ENCODE measurements around the gene UNKL.

Gene UNKL

DNA sequence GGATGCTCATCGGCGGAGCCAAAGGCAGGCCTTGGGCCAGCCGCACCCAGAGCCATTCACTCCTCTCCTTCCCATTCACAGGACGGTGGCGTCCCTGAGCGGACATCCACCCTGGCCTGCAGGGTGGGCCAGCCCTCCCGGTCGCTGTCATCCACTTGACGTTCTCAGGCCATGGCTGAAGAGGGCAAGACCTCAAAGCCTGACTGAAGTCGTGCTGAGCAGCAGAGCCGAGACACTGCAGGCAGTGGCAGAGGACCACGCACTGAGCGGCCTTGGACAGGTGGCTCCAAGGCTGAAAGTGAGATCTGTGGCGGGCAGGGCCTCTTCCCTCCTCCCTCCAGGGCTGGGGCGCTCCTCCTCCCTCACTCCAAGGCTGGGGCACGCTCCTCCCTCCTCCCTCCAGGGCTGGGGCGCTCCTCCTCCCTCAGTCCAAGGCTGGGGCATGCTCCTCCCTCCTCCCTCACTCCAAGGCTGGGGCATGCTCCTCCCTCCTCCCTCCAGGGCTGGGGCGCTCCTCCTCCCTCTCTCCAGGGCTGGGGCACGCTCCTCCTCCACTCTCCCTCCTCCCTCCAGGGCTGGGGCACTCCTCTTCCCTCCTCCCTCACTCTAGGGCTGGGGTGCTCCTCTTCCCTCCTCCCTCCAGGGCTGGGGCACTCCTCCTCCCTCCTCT lies 38.6 kb downstream of the UNKL start:
- POLR2A ChIA-PET = no interaction called here
- H3K4me3 ChIP-seq (ENCODE audit: low read depth, low read length) = no peak overlapping the region
- CTCF ChIA-PET = interaction anchor here (3.4 kb wide), 1 partner anchor 12 kb away, joined by 30 read pairs; no protein-coding TSS in a partner anchor
- H3K4me1 ChIP-seq (ENCODE audit: control insufficient read depth, insufficient read depth, low read length) = 0 out of 2 replicates have a peak, but pooled peaks cover 3% of the 10 kb centered on the region
- H3K27ac ChIP-seq (ENCODE audit: extremely low read depth, low read depth, low read length) = no peak overlapping the region
- H3K36me3 ChIP-seq (ENCODE audit: control insufficient read depth in 2 of 2, insufficient read depth in 1 of 2, low read length in 2 of 2) = peaks cover 0 to 22% of the 10 kb centered on the region in 2 experiments; a peak in 1 of 3 replicates
- 0 out of 2 replicates have a peak, but pooled peaks have one; percentile 26 for TF ChIP-seq SP3 (tag by site-specific recombination; IDR thresholded peaks at IDR 0.05)
- no peak for TF ChIP-seq ZNF518A (tag by site-specific recombination; conservative IDR thresholded peaks at IDR 0.05; ENCODE audit: low read depth)
- H3K9me3 ChIP-seq (ENCODE audit: control insufficient read depth, insufficient read depth, low read depth, low read length) = no peaks in the 10 kb centered on the region

DNA sequence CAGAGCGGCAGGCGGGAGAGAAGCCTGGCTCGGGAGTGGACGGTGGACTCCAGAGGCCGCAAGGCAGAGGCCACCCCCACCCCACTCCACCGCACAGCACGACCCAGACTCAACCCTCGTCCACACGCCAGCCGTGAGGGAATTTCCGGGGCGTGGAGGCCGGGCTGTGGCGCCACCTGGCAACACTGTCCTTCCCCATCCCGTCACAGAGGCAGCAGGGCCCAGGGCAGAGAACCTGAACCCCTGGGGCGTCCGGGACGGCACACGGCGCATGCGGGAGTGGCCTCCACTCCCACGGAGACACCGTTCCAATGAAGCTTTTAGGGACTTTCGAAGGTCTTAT lies 39.2 kb downstream of the UNKL start:
- 0 out of 2 replicates have a peak, but pooled peaks cover 3% of the 10 kb centered on the region for H3K4me1 ChIP-seq (ENCODE audit: control insufficient read depth, insufficient read depth, low read length)
- H3K4me3 ChIP-seq (ENCODE audit: low read depth, low read length) = no peak overlapping the region
- no peaks in the 10 kb centered on the region for H3K9me3 ChIP-seq (ENCODE audit: control insufficient read depth, insufficient read depth, low read depth, low read length)
- no peak for TF ChIP-seq ZNF248 (tag by site-specific recombination; IDR thresholded peaks at IDR 0.05)
- no peak for TF ChIP-seq HOXC10 (CRISPR knock-in tag; IDR thresholded peaks at IDR 0.05)
- TF ChIP-seq ZNF223 (tag by site-specific recombination; IDR thresholded peaks at IDR 0.05) = no peak
- TF ChIP-seq ZNF645 (tag by site-specific recombination; IDR thresholded peaks at IDR 0.05) = no peak
- TF ChIP-seq ZNF426 (tag by site-specific recombination; IDR thresholded peaks at IDR 0.05) = no peak
- TF ChIP-seq ZNF140 (tag by site-specific recombination; IDR thresholded peaks at IDR 0.05) = no peak
- no peak for TF ChIP-seq HOXA7 (CRISPR knock-in tag; IDR thresholded peaks at IDR 0.05; ENCODE audit: borderline replicate concordance)
- no peak for TF ChIP-seq SETDB1 (IDR thresholded peaks at IDR 0.05; ENCODE audit: insufficient read length, low read length)
- TF ChIP-seq SCRT2 (tag by site-specific recombination; IDR thresholded peaks at IDR 0.05) = no peak
- no peak for TF ChIP-seq ZBTB21 (tag by site-specific recombination; IDR thresholded peaks at IDR 0.05)
- no peak for TF ChIP-seq ZBTB8A (tag by site-specific recombination; IDR thresholded peaks at IDR 0.05)
- no peak for TF ChIP-seq ZNF624 (tag by site-specific recombination; IDR thresholded peaks at IDR 0.05)
- no peak for TF ChIP-seq ZBTB20 (tag by site-specific recombination; IDR thresholded peaks at IDR 0.05)
- TF ChIP-seq ZFP37 (tag by site-specific recombination; IDR thresholded peaks at IDR 0.05) = no peak
- TF ChIP-seq ZNF121 (tag by site-specific recombination; IDR thresholded peaks at IDR 0.05) = no peak
- ChIA-PET POLR2A (no interaction called here), CTCF (interaction anchor here (0.6 to 1.4 kb wide), 2 partner anchors 12 to 629 kb away, joined by 5 to 7 read pairs; no protein-coding TSS in a partner anchor)
- no peak overlapping the region for H3K27ac ChIP-seq (ENCODE audit: extremely low read depth, low read depth, low read length)
- H3K36me3 ChIP-seq (ENCODE audit: control insufficient read depth in 2 of 2, insufficient read depth in 1 of 2, low read length in 2 of 2) = peaks cover 0 to 22% of the 10 kb centered on the region in 2 experiments; a peak in 1 of 3 replicates
